ENCODE results near the gene SHROOM1. TPM values are rescaled to one million over a fixed set of nuclear protein-coding genes. Genes with fewer than 3 reads are reported as not detected.

SHROOM1 gene
- total RNA-seq, 2 experiments from 2014 or later = 2.0 to 2.1 TPM

DNA sequence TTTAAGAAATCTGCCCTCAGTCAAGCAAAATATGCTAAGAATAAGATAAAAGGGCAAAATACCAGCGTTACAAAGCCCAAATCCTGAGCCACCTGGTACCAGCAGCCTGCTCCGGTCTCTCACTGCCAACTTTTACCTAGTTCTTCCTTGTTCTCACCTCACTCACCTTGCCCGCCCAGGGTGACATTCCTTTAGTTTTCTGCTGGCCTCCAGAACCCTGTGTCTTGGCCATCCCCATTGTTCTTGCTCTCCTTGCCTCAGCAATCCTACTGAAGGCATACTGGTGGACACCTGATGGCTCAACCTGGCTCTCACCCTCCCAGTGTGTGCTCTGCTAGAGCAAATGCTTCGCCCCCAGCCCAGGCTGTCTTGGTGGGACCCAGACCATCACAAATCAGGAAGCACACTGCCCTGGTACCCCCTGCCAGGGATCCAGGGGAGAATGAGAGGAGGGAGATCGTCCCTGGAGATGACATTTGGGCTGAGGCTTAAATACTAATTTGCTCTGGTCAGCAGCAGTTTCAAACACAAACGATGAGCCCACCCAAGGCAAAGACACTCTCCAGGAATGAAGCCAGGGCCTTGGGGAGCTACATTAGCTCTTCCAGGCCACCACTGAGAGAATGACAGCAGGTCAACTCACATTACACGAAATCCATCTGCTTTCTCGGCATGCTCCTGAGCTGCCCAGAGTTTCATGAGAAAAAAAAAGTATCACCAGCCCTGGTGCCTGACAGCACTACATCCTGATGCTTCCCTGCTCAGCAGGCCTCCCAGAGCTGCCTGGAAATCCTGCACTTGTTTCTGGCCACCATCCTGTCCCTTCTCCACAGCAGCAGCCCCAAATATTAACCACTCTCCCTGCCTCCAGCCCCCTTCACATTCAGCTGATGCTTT is 41.2 kb downstream of the SHROOM1 start:
- Mint-ChIP-seq H3K9me3 (no peaks in the 10 kb centered on the region), H3K27ac (no peak overlapping the region), H3K27me3 (peaks cover 14% of the 10 kb centered on the region), H3K4me3 (no peak overlapping the region), H3K4me1 (ENCODE audit: low read depth) (no peaks in the 10 kb centered on the region), H3K36me3 (ENCODE audit: low read depth) (no peaks in the 10 kb centered on the region)
- ATAC-seq (no peak), DNase-seq (no peak)
- ChIA-PET POLR2A (no interaction called here), CTCF (interaction anchor here (0.6 to 1.3 kb wide), 4 partner anchors 8 to 20 kb away, joined by 3 to 4 read pairs (median 3); no protein-coding TSS in a partner anchor)
- TF ChIP-seq, protein P1, sequence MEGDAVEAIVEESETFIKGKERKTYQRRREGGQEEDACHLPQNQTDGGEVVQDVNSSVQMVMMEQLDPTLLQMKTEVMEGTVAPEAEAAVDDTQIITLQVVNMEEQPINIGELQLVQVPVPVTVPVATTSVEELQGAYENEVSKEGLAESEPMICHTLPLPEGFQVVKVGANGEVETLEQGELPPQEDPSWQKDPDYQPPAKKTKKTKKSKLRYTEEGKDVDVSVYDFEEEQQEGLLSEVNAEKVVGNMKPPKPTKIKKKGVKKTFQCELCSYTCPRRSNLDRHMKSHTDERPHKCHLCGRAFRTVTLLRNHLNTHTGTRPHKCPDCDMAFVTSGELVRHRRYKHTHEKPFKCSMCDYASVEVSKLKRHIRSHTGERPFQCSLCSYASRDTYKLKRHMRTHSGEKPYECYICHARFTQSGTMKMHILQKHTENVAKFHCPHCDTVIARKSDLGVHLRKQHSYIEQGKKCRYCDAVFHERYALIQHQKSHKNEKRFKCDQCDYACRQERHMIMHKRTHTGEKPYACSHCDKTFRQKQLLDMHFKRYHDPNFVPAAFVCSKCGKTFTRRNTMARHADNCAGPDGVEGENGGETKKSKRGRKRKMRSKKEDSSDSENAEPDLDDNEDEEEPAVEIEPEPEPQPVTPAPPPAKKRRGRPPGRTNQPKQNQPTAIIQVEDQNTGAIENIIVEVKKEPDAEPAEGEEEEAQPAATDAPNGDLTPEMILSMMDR (IDR thresholded peaks at IDR 0.05) = no peak
- intact Hi-C loops (cut with micrococcal nuclease) = no loop called here

DNA sequence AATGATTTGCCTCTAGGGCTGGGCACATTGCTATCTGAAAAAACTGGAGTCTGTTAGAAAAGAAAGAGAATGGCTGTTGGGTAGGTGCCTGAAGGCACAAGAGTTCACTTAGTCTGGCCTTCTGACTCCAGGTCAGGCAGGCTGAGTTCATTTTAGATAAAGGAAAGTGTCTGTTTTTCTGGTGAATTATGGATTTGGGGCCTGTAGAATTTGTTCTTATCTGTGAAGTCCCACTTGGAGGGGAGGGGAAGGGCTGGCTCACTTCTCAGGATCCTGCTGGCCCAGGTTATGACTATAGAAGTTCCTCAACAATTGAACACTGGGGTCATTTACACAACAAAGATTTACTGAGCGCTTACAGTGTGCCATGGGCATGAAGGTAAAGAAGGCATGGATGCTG is 41.9 kb downstream of the SHROOM1 start:
- Mint-ChIP-seq H3K36me3 (ENCODE audit: low read depth) (no peaks in the 10 kb centered on the region), H3K4me3 (no peak overlapping the region), H3K4me1 (ENCODE audit: low read depth) (no peaks in the 10 kb centered on the region), H3K27ac (no peak overlapping the region), H3K9me3 (no peaks in the 10 kb centered on the region), H3K27me3 (peaks cover 13% of the 10 kb centered on the region)
- TF ChIP-seq, protein P1 (IDR thresholded peaks at IDR 0.05) = no peak
- POLR2A ChIA-PET = no interaction called here
- ATAC-seq (no peak), DNase-seq (no peak)
- CTCF ChIA-PET = no interaction called here
- intact Hi-C loops (cut with micrococcal nuclease) = no loop called here

DNA sequence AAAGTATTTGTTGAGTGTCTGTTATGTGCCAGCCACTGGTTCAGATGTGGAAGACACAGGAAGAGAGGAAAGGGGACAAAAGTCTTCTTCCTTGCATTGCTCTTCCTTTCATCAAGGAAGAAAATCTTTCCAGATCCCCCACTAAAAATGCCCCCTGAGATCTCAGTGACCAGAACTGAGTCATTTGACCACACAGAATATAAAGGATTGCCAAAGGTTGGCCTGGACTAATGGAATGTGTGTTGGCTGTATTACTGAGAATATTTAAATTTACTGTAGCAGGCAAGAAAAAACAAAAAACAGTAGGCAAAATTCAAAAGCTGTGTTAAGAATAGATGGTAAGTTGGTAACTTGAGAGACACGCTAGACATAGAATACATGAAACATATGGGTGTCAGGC is 43.4 kb downstream of the SHROOM1 start:
- Mint-ChIP-seq H3K4me3 (no peak overlapping the region), H3K36me3 (ENCODE audit: low read depth) (no peaks in the 10 kb centered on the region), H3K27ac (no peak overlapping the region), H3K9me3 (no peaks in the 10 kb centered on the region), H3K4me1 (ENCODE audit: low read depth) (no peaks in the 10 kb centered on the region), H3K27me3 (peaks cover 12% of the 10 kb centered on the region)
- intact Hi-C loops (cut with micrococcal nuclease) = no loop called here
- DNase-seq (no peak), ATAC-seq (no peak)
- TF ChIP-seq, protein P1 (IDR thresholded peaks at IDR 0.05) = no peak
- CTCF ChIA-PET = no interaction called here
- POLR2A ChIA-PET = no interaction called here

DNA sequence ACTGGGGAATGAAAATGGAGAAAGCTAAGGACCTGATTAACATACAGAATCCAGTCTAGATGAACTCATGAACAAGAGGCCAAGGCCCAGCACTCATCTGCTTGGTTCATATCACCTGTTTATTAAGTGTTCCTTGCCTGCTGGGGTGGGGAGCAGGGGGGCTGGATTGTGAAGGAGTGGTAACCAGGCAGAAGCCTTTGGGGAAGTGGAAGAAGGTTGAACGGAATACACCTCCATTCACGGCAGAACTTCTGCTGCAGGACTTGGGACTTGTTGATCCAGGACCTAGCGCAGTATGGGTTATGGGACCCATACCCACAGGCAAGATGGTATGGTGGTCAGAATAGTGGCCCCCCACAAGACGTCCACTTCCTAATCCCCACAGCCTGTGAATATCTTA is 44.6 kb downstream of the SHROOM1 start:
- ATAC-seq (no peak), DNase-seq (no peak)
- Mint-ChIP-seq H3K4me1 (ENCODE audit: low read depth) (peaks cover under 1% of the 10 kb centered on the region), H3K9me3 (no peaks in the 10 kb centered on the region), H3K36me3 (ENCODE audit: low read depth) (no peaks in the 10 kb centered on the region), H3K27ac (no peak overlapping the region), H3K27me3 (peaks cover 16% of the 10 kb centered on the region), H3K4me3 (no peak overlapping the region)
- ChIA-PET CTCF (interaction anchor here (1.0 to 2.2 kb wide), 4 partner anchors 16 to 48 kb away, joined by 3 to 9 read pairs (median 4); partner anchors contain the start of gene KIF3A), POLR2A (no interaction called here)
- TF ChIP-seq, protein P1 (IDR thresholded peaks at IDR 0.05) = no peak
- intact Hi-C loops (cut with micrococcal nuclease) = no loop called here

DNA sequence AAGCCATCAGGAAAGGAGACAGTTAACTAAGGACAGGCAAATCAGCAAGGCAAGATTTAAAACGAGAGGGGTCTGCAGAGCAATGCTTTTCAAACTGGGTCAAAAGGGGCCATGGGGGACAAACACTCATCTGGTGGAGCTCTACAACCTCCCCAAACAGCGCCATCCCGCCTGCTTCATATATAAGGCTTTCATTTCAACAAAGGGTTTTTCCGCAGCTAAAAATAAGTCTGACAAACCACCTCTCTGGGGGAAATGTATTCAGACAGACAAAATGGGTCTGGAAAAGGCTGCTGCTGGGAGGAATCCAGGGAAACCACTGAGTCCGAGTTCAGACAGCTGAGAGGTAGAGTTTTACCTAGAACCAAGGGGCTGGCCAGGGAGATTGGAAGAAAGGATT is 45.1 kb downstream of the SHROOM1 start:
- ChIA-PET CTCF (interaction anchor here (1.0 to 2.2 kb wide), 4 partner anchors 16 to 48 kb away, joined by 3 to 9 read pairs (median 4); partner anchors contain the start of gene KIF3A), POLR2A (no interaction called here)
- TF ChIP-seq, protein P1 (IDR thresholded peaks at IDR 0.05) = no peak
- no peak overlapping the region for H3K27ac Mint-ChIP-seq
- H3K36me3 Mint-ChIP-seq (ENCODE audit: low read depth) = no peaks in the 10 kb centered on the region
- intact Hi-C loops (cut with micrococcal nuclease) = no loop called here
- peaks cover 3% of the 10 kb centered on the region for H3K4me1 Mint-ChIP-seq (ENCODE audit: low read depth)
- H3K27me3 Mint-ChIP-seq = peaks cover 18% of the 10 kb centered on the region
- H3K4me3 Mint-ChIP-seq = no peak overlapping the region
- DNase-seq (no peak), ATAC-seq (no peak)
- no peaks in the 10 kb centered on the region for H3K9me3 Mint-ChIP-seq

Data from activated CD8-positive, alpha-beta T cell treated with anti-CD3 and anti-CD28 coated beads for 36 hours (primary cell).